GM18505 (cell line): ENCODE results near the gene TRIAP1.
"Not testable (repeated sequence)": the region's sequence is repeated elsewhere in the genome, so short reads cannot be mapped to it uniquely, and the experiment has no call there.

ENCODE experiments used
- ATAC-seq: cut with Tn5 transposase; IDR thresholded peaks from one replicate; pipeline ENCODE4 v1.9.1; 2021; ENCODE audit not compliant: unreplicated experiment
- POLR2A ChIP-seq: IDR thresholded peaks from 4 replicates; pipeline ENCODE4 v1.6.1; 2011; ENCODE audit warnings: borderline replicate concordance; ENCODE audit not compliant: insufficient read depth, insufficient read length; ENCODE audit errors: extremely low read depth

TRIAP1 gene

GRCh38 chr12:120457133-120457532, 10.9 kb upstream of the TRIAP1 start:
- TF ChIP-seq POLR2A = no peak
- no peak for ATAC-seq

GRCh38 chr12:120455302-120455701, 9.1 kb upstream of the TRIAP1 start:
- no peak for ATAC-seq
- TF ChIP-seq POLR2A = no peak

GRCh38 chr12:120453977-120454376, 7.8 kb upstream of the TRIAP1 start:
- TF ChIP-seq POLR2A = no peak
- no peak for ATAC-seq

DNA sequence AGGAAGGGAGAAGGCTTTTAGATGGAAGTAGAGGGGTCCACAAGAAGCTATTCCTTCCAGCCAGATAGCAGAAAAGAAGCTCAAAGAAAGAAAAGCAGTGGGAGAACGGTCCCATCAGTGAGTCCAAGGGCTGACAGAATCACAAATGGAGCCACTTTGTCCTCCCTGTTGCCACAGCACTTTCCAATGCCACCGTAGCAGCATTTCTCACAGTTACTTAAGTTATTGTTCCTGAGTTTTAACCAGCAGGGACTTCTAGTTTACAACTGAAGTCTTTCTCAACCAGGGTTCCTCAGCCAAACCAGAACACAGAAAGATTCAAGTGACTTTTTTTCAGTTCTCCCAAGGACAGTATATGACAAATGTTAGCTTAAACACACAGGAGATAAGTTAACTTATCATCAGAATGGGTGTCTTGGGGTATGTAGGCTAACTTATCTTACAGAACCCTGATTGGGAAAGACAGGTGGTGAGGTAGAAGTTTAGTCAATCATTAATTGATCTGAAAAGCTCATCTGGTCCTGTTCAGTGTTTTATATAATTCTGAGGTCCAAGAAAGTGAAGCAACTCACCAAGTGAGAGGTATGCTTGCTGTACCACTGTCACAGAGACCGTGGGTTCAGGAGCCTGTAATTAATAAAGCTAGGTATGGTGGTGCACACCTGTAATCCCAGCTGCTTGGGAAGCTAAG, 7.0 kb upstream of the TRIAP1 start:
- ATAC-seq = no peak

DNA sequence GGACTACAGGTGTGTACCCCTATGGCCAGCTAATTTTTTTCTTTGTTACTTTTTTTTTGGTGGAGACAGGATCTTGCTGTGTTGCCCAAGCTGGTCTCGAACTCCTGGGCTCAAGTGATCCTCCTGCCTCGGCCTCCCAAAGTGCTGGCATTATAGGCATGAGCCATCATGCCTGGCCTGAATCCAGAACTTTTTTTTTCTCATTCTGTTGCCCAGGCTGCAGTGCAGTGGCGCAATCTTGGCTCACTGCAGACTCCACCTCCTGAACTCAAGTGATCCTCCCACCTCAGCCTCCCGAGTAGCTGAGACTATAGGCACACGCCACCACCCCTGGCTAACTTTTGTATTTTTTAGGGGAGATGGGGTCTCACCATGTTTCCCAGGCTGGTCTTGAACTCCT, 6.3 kb upstream of the TRIAP1 start:
- not testable (repeated sequence) for ATAC-seq

More for the DNA sequence above, 7.0 kb upstream of the TRIAP1 start:
- TF ChIP-seq POLR2A = no peak

- no peak for TF ChIP-seq POLR2A
- ATAC-seq = no peak
Observed at GRCh38 chr12:120447992-120448391, 1.8 kb upstream of the TRIAP1 start.

DNA sequence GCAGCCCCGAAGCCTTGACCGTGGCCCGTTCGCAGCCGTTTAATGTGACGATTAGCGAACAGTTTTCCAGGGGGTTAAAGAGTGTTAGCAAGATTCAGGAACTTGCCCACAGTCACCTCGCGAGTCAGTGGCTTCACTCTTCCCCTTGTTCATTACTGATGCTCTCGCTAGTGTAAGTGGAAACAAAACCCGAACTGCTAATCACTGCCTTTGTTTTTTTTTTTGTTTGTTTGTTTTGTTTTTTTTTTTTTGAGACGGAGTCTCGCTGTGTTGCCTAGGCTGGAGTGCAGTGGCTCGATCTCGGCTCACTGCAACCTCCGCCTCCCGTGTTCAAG, 627 bp upstream of the TRIAP1 start:
- ATAC-seq = not testable (repeated sequence)

DNA sequence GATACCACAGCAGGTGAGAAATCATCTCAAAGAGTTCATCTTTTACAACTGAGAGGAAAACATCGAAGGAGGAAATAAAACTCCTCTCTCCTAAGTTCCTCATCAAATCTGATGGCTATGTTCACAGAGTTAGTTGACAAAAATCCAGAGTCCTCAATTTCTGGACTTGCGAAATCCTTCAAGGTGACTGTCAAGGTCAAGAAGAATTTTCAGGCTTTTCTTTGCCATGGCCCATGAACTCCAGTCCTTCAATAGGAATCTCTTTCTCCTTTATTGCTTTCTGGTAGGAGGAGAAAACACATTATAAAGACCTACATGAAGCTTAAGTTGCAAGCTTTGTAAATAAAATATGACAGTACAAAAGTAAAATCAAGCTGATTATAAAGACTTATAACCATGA, 1.5 kb downstream of the TRIAP1 start:
- no peak for TF ChIP-seq POLR2A
- no peak for ATAC-seq

- no peak for ATAC-seq
- no peak for TF ChIP-seq POLR2A
Observed at GRCh38 chr12:120439646-120440247, 6.4 kb downstream of the TRIAP1 start.

- no peak for TF ChIP-seq POLR2A
- ATAC-seq = no peak
Observed at GRCh38 chr12:120438495-120439198, 7.5 kb downstream of the TRIAP1 start.

DNA sequence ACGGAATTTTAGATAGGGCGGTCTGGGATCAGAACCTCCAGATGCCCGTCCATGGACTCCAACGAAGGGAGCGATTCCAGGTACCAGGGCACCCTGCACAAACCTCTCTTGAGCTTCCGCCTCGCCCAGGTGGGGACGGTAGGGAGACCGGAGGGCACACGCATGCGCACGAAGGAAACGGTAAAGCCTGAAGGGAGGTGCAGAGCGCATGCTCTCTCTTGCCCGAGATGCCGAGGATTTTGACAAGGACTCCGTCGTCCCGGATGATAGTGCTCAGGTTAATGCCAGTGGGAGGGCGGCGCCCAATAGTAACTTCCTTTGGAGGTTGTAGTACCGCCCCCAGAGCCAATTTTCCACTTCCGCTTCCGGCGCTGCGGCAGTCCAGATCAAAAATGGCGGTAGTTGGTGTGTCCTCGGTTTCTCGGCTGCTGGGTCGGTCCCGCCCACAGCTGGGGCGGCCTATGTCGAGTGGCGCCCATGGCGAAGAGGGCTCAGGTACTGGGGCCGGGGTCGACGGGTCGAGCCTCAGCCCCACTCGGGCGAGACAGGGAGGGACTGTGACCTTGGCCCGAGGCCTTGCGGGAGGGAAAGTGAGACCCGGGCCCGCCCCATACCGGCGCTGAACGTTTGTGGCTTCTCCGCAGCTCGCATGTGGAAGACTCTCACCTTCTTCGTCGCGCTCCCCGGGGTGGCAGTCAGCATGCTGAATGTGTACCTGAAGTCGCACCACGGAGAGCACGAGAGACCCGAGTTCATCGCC, 8.3 kb downstream of the TRIAP1 start, which contains the start of gene COX6A1:
Gene COX6A1 (plus strand): TSS at position 379 of the 760 bp plus-strand sequence. CDS start 14 bp downstream, at position 393.
- TF ChIP-seq POLR2A = peak; percentile 94
- peak; percentile 91 for ATAC-seq

DNA sequence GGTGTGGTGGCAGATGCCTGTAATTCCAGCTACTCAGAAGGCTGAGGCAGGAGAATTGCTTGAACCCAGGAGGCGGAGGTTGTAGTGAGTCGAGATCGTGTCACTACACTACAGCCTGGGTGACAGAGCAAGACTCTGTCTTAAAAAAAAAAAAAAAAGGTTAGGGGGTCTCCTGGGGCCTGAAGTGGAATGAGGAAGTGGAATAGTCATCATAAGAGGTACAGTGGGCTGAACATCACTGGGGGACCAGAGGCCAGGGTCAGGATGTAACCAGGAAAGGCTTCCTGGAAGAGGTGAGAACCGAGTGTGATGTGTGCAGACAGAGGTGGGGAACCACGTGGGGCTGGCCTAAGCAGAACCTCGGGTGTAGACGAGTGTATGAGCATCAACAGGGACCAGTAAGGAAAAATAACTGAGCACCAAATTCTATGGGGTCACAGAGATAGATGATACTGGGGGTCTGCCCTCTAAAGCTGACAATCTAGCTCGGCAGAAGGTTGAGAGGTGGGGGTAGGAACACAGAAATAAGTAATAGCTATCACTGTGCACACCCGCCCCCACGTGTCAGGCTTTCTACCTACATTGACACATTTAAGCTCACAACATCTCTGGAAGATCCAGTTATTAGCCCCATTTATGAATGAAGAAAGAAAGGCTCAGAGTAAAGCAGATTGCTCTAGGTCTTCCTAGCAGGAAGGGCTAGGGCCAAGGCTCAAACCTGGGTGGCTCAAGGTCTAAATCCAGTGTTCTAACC, 13.2 kb downstream of the TRIAP1 start:
- no peak for TF ChIP-seq POLR2A
- ATAC-seq = no peak

GRCh38 chr12:120429368-120429767, 16.8 kb downstream of the TRIAP1 start:
- no peak for ATAC-seq
- no peak for TF ChIP-seq POLR2A
